Stomach (tissue), 4 donors: ENCODE measurements around the gene PLSCR1.

Experiments
- CTCF ChIP-seq, 7 experiments: fragments of 450-650 bp in 4 of 7; fragments of 200-600 bp in 3 of 7; sonication (generic) in 3 of 7; IDR thresholded peaks; one replicate each; pipeline ENCODE4 v1.5.1; 2016 to 2019; ENCODE audit warnings: antibody characterized with exemption in 7 of 7, control low read depth in 2 of 7, mild to moderate bottlenecking in 1 of 7
- POLR2A ChIP-seq, 4 donors: fragments of 450-650 bp; IDR thresholded peaks; one replicate each; pipeline ENCODE4 v1.6.1; 2016; ENCODE audit warnings: antibody characterized with exemption in 4 of 4, control low read depth in 2 of 4, mild to moderate bottlenecking in 1 of 4, moderate library complexity in 1 of 4
- POLR2AphosphoS5 ChIP-seq, 3 donors: sonication (generic); formaldehyde crosslinking; IDR thresholded peaks; one replicate each; pipeline ENCODE4 v1.6.1; 2016; ENCODE audit warnings: antibody characterized with exemption in 3 of 3

- no peak for TF ChIP-seq POLR2A (IDR thresholded peaks at IDR 0.05)
- TF ChIP-seq CTCF (IDR thresholded peaks at IDR 0.05): peak in 5 of 7 experiments; percentile 16 to 51 (median 42)
- TF ChIP-seq POLR2AphosphoS5 (IDR thresholded peaks at IDR 0.05): no peak
Observed at GRCh38 chr3:146589899-146590508, 45.6 kb upstream of the PLSCR1 start.
